SK-N-MC (cell line): ENCODE data around the gene GBA3.

Experiments
- DNase-seq: peaks from one replicate; pipeline ENCODE4 v3.0.0-alpha.2; 2011; ENCODE audit warnings: low read depth, low spot score
- H3K27ac ChIP-seq: fragments of 200-600 bp; sonication (generic); 2 replicates; pipeline ENCODE4 v1.5.1; 2016; ENCODE audit warnings: mixed run types
- H3K36me3 ChIP-seq: fragments of 200-600 bp; sonication (generic); 2 replicates; pipeline ENCODE4 v1.6.1; 2017; ENCODE audit warnings: antibody characterized with exemption, low read length, mixed read lengths; ENCODE audit not compliant: insufficient read depth
- H3K4me3 ChIP-seq: fragments of 200-600 bp; sonication (generic); 2 replicates; pipeline ENCODE4 v1.5.1; 2016
- H3K9ac ChIP-seq: fragments of 200-600 bp; sonication (generic); 2 replicates; pipeline ENCODE4 v1.8.0; 2017; ENCODE audit warnings: mixed run types, mixed read lengths; ENCODE audit not compliant: insufficient read length
- H3K9me3 ChIP-seq: fragments of 200-600 bp; sonication (generic); 2 replicates; pipeline ENCODE4 v1.6.1; 2017; ENCODE audit warnings: low read depth, mild to moderate bottlenecking, antibody characterized with exemption, low read length, moderate library complexity, mixed read lengths
- EZH2 ChIP-seq: fragments of 200-600 bp; sonication (generic); IDR thresholded peaks from one replicate; pipeline ENCODE4 v1.6.1; 2017; ENCODE audit warnings: antibody characterized with exemption
- FOXP2 ChIP-seq: optimal IDR thresholded peaks from 2 replicates; pipeline ENCODE3; 2011; ENCODE audit warnings: mild to moderate bottlenecking, moderate library complexity; ENCODE audit not compliant: insufficient read depth; ENCODE audit errors: extremely low read length, control extremely low read depth
- POLR2AphosphoS5 ChIP-seq: IDR thresholded peaks from 2 replicates; pipeline ENCODE4 v1.6.1; 2012; ENCODE audit warnings: mild to moderate bottlenecking, low read depth, low read length, borderline replicate concordance

The GBA3 gene

DNA sequence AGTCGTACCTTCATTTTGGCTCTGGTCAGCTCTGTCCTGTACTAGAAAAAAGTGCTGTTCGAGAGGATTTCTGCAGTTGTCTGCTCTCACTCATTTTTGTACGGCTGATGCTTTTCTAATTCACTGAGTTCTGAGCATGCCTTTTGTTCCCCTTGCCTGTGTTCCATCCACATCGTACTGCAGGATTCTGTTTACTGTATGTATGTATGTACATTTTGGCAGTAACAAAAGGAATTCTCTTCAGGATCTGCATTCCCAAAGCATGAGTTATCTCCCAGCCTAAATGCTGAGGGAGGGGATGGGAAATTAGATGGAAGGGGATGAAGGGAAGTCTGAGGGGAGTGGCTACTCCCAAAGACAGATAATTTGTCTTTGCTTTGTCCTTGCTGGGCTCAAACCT is 87.6 kb downstream of the GBA3 start:
- no peak for DNase-seq
- Histone ChIP-seq H3K36me3 (no peaks in the 10 kb centered on the region), H3K9me3 (no peaks in the 10 kb centered on the region), H3K9ac (no peak overlapping the region), H3K27ac (no peak overlapping the region), H3K4me3 (no peak overlapping the region)
- TF ChIP-seq EZH2 (no peak), FOXP2 (no peak), POLR2AphosphoS5 (no peak)

DNA sequence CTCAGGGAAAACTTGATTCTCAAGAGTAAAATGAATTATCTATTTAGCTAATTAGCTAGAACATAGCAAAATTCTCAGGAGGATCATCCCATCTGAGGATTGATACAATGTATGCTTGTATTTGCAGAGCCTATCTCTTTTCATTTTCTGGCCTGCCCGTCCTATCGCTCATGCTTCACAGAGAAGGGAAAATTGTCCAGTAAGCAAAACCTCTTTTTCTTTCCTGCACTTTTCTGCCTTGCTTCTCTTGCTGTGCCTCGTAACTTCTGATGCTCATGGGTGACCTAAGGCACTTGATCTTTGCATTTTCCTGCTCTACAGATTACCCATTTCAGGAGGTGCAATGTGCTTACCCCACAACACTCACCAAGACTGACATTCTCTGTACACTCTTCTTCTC is 88.1 kb downstream of the GBA3 start:
- no peak overlapping the region for H3K27ac ChIP-seq
- H3K4me3 ChIP-seq: no peak overlapping the region
- H3K9ac ChIP-seq: no peak overlapping the region
- no peak for DNase-seq
- no peaks in the 10 kb centered on the region for H3K36me3 ChIP-seq
- no peaks in the 10 kb centered on the region for H3K9me3 ChIP-seq
- no peak for TF ChIP-seq EZH2
- no peak for TF ChIP-seq POLR2AphosphoS5
- no peak for TF ChIP-seq FOXP2

DNA sequence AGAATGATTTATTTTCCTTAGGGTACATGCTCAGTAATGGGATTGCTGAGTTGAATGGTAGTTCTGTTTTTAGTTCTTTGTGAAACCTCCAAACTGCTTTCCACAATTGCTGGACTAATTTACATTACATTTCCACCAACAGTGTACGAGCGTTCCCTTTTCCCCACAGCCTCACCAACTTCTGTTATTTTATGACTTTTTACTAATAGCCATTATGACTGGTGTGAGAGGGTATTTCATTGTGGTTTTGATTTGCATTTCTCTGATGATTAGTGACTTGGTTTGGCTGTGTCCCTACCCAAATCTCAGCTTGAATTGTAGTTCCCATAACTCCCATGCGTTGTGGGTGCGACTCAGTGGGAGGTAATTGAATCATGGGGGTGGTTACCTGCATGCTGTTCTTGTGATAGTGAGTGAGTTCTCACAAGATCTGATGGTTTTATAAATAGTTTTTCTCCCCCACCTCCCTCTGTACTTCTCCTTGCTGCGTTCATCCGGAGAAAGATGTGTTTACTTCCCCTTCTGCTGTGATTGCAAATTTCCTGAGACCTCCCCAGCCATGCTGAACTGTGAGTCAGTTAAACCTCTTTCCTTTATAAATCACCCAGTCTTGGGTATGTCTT is 95.1 kb downstream of the GBA3 start:
- Histone ChIP-seq H3K27ac (no peak overlapping the region), H3K4me3 (no peak overlapping the region), H3K36me3 (no peaks in the 10 kb centered on the region), H3K9ac (no peak overlapping the region), H3K9me3 (no peaks in the 10 kb centered on the region)
- TF ChIP-seq EZH2 (no peak), POLR2AphosphoS5 (no peak), FOXP2 (no peak)
- no peak for DNase-seq

DNA sequence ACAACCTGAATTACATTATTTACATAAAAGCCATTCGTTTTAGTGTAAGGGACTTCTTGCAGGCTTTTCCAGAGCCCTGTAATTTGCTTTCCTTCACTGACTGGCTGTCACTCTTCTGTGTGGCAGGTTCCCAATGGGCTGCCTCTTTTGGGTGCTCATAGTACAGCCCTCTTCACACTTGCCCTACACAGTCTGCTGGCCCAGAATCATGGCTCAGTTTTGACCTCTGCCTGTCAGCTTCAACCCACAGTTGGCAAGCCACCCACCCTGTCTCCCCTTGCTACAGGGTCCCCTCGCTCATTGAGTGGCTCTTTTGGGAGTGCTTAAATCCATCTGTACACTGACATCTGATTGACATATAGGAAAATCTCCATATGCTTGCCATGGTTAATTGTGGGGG is 97.9 kb downstream of the GBA3 start:
- no peaks in the 10 kb centered on the region for H3K9me3 ChIP-seq
- no peak overlapping the region for H3K9ac ChIP-seq
- TF ChIP-seq FOXP2 (no peak), POLR2AphosphoS5 (no peak), EZH2 (no peak)
- H3K27ac ChIP-seq: no peak overlapping the region
- no peaks in the 10 kb centered on the region for H3K36me3 ChIP-seq
- no peak for DNase-seq
- no peak overlapping the region for H3K4me3 ChIP-seq

DNA sequence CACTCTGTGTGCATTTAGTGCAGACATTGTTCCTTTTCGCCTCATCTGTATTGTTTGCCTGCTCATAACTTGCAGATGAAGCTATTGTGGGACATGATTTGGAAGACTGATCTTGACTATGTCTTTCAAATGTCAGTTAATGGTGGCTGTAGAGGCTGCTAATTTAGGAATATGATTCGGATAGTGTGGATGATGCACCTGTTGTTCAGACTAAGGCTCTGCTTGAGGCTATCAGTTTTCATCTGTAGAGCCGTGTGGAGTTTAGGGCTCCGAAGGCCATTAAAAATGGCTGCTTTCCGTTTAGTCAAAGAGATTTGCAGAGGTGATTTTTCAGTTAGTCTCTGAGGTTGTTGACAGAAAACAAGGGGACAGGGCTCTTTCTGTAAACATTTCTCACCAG is 102.0 kb downstream of the GBA3 start:
- Histone ChIP-seq H3K4me3 (no peak overlapping the region), H3K36me3 (no peaks in the 10 kb centered on the region), H3K9me3 (no peaks in the 10 kb centered on the region), H3K9ac (no peak overlapping the region), H3K27ac (no peak overlapping the region)
- no peak for TF ChIP-seq EZH2
- no peak for TF ChIP-seq FOXP2
- TF ChIP-seq POLR2AphosphoS5: no peak
- no peak for DNase-seq

DNA sequence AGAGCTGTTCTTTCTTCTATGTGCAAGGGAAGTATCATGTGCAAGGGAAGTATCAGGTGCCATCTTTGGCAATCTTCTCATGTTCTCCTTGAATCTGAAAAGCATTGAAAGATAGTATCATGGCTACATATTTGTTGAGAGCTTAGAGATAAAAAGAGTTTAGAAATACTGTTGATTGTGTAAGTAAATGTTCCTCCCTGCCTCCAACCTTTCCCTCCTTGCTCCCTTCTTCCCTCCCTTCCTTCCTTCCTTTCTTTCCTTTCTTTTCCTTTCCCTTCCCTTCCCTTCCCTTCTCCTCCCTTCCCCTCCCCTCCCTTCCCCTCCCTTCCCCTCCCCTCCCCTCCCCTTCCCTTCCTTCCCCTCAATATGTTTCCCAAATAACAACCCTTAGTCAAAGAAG is 108.7 kb downstream of the GBA3 start:
- Histone ChIP-seq H3K4me3 (no peak overlapping the region), H3K27ac (no peak overlapping the region), H3K9ac (no peak overlapping the region), H3K36me3 (no peaks in the 10 kb centered on the region), H3K9me3 (no peaks in the 10 kb centered on the region)
- DNase-seq: no peak
- TF ChIP-seq FOXP2: no peak
- no peak for TF ChIP-seq EZH2
- TF ChIP-seq POLR2AphosphoS5: no peak

DNA sequence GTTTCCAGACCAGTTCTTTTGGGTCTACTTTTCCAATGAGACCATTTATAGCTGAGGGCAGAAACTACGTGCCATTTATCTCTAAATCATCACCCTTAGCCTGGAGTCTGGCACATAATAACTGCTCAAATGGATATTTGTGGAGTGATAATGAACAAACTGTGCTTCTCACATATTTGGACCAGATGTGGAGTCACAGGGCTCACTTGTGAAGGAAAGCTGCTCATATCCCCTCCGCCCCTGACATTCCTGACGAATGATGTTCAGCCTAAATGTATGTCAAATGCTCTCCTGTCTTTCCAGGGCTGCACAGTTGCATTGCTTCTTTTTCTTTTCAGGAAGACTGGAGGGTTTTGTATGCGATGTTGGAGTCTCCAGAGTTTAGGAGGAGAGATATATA is 110.1 kb downstream of the GBA3 start:
- Histone ChIP-seq H3K4me3 (no peak overlapping the region), H3K9ac (no peak overlapping the region), H3K27ac (no peak overlapping the region), H3K9me3 (no peaks in the 10 kb centered on the region), H3K36me3 (no peaks in the 10 kb centered on the region)
- no peak for TF ChIP-seq FOXP2
- TF ChIP-seq POLR2AphosphoS5: no peak
- TF ChIP-seq EZH2: no peak
- no peak for DNase-seq

DNA sequence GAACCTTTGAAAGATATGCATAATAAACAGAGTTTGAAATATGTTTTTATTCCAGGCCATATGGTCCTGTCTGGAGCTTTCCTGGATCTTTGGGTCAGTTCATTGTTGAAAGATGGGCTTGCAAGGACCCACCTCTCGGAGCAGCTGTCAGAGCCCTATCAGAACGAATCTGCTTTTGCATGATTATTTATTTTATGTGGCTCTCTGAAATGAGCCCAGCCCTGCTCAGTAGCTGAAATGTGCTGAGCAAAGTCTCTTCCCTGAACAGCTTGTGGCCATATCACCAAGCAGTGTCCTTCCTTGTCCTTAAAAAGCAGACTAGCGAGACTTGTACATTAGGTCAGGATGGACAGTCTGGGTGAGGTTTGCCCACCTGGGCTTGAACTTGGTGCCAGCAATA is 110.8 kb downstream of the GBA3 start:
- no peaks in the 10 kb centered on the region for H3K36me3 ChIP-seq
- H3K27ac ChIP-seq: no peak overlapping the region
- H3K9ac ChIP-seq: no peak overlapping the region
- H3K4me3 ChIP-seq: no peak overlapping the region
- H3K9me3 ChIP-seq: no peaks in the 10 kb centered on the region
- no peak for TF ChIP-seq FOXP2
- TF ChIP-seq POLR2AphosphoS5: no peak
- no peak for TF ChIP-seq EZH2
- no peak for DNase-seq

DNA sequence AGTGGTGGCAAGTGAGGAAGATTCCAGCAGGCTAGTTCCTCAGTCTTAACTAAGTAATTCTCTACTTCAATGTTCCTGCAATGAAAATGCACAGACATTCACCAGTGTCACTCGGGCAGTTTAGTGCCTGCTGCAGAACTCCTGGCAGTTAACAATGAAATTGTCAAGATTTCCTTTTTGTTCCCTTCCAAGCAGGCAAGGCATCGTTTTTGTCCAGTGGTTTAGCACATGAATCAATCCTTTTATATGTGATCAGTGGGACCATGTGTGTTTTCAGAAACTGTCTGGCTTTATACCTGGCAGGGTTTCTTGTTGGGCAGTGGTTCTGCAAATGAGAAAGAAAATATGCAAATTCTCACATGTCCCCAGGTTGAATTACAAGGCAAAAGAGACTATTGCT is 122.2 kb downstream of the GBA3 start:
- no peak for TF ChIP-seq EZH2
- no peak for TF ChIP-seq POLR2AphosphoS5
- no peak for TF ChIP-seq FOXP2

More for the DNA sequence above, 122.2 kb downstream of the GBA3 start:
- no peaks in the 10 kb centered on the region for H3K9me3 ChIP-seq
- H3K27ac ChIP-seq: no peak overlapping the region
- no peak overlapping the region for H3K9ac ChIP-seq
- H3K4me3 ChIP-seq: no peak overlapping the region
- no peaks in the 10 kb centered on the region for H3K36me3 ChIP-seq
- DNase-seq: no peak
